Ascending aorta (tissue), 2 donors: ENCODE measurements around the gene TRAF2. TPM values are rescaled to one million over a fixed set of nuclear protein-coding genes. Genes with fewer than 3 reads are reported as not detected.
A peak's percentile ranks its signal among the peaks of the same experiment; 100 is the strongest.

Experiments used
- DNase-seq, 2 donors: peaks; one replicate each; pipeline ENCODE4 v3.0.0-alpha.2; 2019; ENCODE audit warnings: low spot score in 2 of 2
- H3K27ac ChIP-seq, 2 donors: fragments of 200-600 bp; sonication (generic); one replicate each; pipeline ENCODE4 v1.5.1; 2016 to 2017; ENCODE audit warnings: mild to moderate bottlenecking in 1 of 2
- H3K27me3 ChIP-seq: fragments of 200-600 bp; sonication (generic); one replicate; pipeline ENCODE4 v1.5.1; 2017
- H3K36me3 ChIP-seq, 2 donors: fragments of 200-600 bp; sonication (generic); one replicate each; pipeline ENCODE4 v1.5.1; 2016
- H3K4me1 ChIP-seq, 2 donors: fragments of 200-600 bp; sonication (generic); one replicate each; pipeline ENCODE4 v1.5.1; 2016 to 2017; ENCODE audit warnings: mild to moderate bottlenecking in 1 of 2
- H3K4me3 ChIP-seq, 2 donors: fragments of 200-600 bp; sonication (generic); one replicate each; pipeline ENCODE4 v1.5.1; 2016 to 2017; ENCODE audit warnings: mild to moderate bottlenecking in 1 of 2
- H3K9me3 ChIP-seq, 2 donors: fragments of 200-600 bp; sonication (generic); one replicate each; pipeline ENCODE4 v1.5.1; 2016
- CTCF ChIP-seq, 3 experiments: fragments of 200-600 bp in 2 of 3; fragments of 450-650 bp in 1 of 3; sonication (generic) in 2 of 3; IDR thresholded peaks; one replicate each; pipeline ENCODE4 v1.5.1; 2016 to 2019; ENCODE audit warnings: antibody characterized with exemption in 3 of 3, mild to moderate bottlenecking in 1 of 3, moderate library complexity in 1 of 3
- intact Hi-C: fragments of 100-400 bp; cut with DNase I; formaldehyde crosslinking; loops from one replicate; pipeline ENCODE4 v1.15.1; 2023
- total RNA-seq: library from RNA; depleted of rRNA; stranded (reverse); fragments of >200 nt; gene quantifications from one replicate; pipeline ENCODE4 v1.1.0, GENCODE V29; 2016

The TRAF2 gene
- total RNA-seq, 1 donor from 2014 or later, result 4.4 TPM

- Histone ChIP-seq H3K27me3 (no peaks in the 10 kb centered on the region), H3K4me3 (no peak overlapping the region), H3K4me1 (peaks cover 5 to 14% of the 10 kb centered on the region in 2 donors), H3K9me3 (no peaks in the 10 kb centered on the region), H3K36me3 (no peaks in the 10 kb centered on the region), H3K27ac (no peak overlapping the region)
- TF ChIP-seq CTCF (IDR thresholded peaks at IDR 0.05), result no peak
- intact Hi-C loops, result no loop called here
- no peak for DNase-seq
These were observed 77.0 kb downstream of the TRAF2 start for GRCh38 chr9:136963341-136963740.

GRCh38 chr9:136963751-136964150, 77.4 kb downstream of the TRAF2 start:
- H3K4me1 ChIP-seq, result peaks cover 5 to 14% of the 10 kb centered on the region in 2 donors
- no peak for TF ChIP-seq CTCF (IDR thresholded peaks at IDR 0.05)
- DNase-seq, result no peak
- H3K27me3 ChIP-seq, result no peaks in the 10 kb centered on the region
- no peaks in the 10 kb centered on the region for H3K9me3 ChIP-seq
- no peak overlapping the region for H3K4me3 ChIP-seq
- no peak overlapping the region for H3K27ac ChIP-seq
- H3K36me3 ChIP-seq, result no peaks in the 10 kb centered on the region
- intact Hi-C loops, result no loop called here

- Histone ChIP-seq H3K4me1 (peaks cover 5 to 14% of the 10 kb centered on the region in 2 donors), H3K27ac (no peak overlapping the region), H3K36me3 (no peaks in the 10 kb centered on the region), H3K27me3 (no peaks in the 10 kb centered on the region), H3K9me3 (no peaks in the 10 kb centered on the region), H3K4me3 (no peak overlapping the region)
- no peak for DNase-seq
- intact Hi-C loops, result no loop called here
- no peak for TF ChIP-seq CTCF (IDR thresholded peaks at IDR 0.05)
These were observed 77.9 kb downstream of the TRAF2 start for GRCh38 chr9:136964171-136964689.

- Histone ChIP-seq H3K4me1 (peaks cover 5 to 14% of the 10 kb centered on the region in 2 donors), H3K36me3 (no peaks in the 10 kb centered on the region), H3K9me3 (no peaks in the 10 kb centered on the region), H3K27ac (no peak overlapping the region), H3K27me3 (no peaks in the 10 kb centered on the region), H3K4me3 (no peak overlapping the region)
- intact Hi-C loops, result no loop called here
- no peak for TF ChIP-seq CTCF (IDR thresholded peaks at IDR 0.05)
- DNase-seq, result no peak
These were observed 78.6 kb downstream of the TRAF2 start for GRCh38 chr9:136964833-136965422.

GRCh38 chr9:136965771-136966484, 79.6 kb downstream of the TRAF2 start:
- Histone ChIP-seq H3K4me3 (peak overlapping the region in 1 of 2 donors; percentile 10), H3K27ac (no peak overlapping the region), H3K4me1 (peaks cover 4 to 14% of the 10 kb centered on the region in 2 donors), H3K36me3 (no peaks in the 10 kb centered on the region), H3K27me3 (no peaks in the 10 kb centered on the region), H3K9me3 (no peaks in the 10 kb centered on the region)
- no peak for TF ChIP-seq CTCF (IDR thresholded peaks at IDR 0.05)
- intact Hi-C loops, result no loop called here
- no peak for DNase-seq
